Hepatocyte (in vitro differentiated cells): ENCODE results near the gene RAB11FIP4.

Experiments used
- EZH2 ChIP-seq: fragments of 200-600 bp; sonication (generic); IDR thresholded peaks from 2 replicates; pipeline ENCODE4 v1.6.1; 2016; ENCODE audit warnings: antibody characterized with exemption, mild to moderate bottlenecking, borderline replicate concordance
- EZH2phosphoT487 ChIP-seq: fragments of 200-600 bp; sonication (generic); IDR thresholded peaks from one replicate; pipeline ENCODE4 v1.6.1; 2018; ENCODE audit warnings: antibody characterized with exemption, mild to moderate bottlenecking, low read depth, moderate library complexity; ENCODE audit not compliant: unreplicated experiment, severe bottlenecking
- TF ChIP-seq, protein P1 (sequence below): fragments of 200-600 bp; sonication (generic); IDR thresholded peaks from 2 replicates; pipeline ENCODE4 v1.5.1; 2016; ENCODE audit warnings: antibody characterized with exemption, mild to moderate bottlenecking; ENCODE audit not compliant: poor library complexity

DNA sequence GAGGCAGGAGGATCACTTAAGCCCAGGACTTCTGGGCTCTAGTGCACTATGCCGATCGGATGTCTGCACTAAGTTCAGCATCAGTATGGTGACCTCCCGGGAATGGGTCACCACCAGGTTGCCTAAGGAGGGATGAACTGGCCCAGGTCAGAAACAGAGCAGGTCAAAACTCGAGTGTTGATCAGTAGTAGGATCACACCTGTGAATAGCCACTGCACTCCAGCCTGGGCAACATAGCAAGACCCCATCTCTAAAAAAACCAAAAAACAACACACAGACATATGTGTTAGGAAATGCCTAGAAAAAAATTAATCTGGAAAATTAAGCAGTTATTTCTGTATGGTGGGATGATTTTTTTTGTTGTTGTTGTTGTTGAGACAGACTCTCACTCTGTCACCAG is 127.0 kb downstream of the RAB11FIP4 start:
- TF ChIP-seq, protein P1, sequence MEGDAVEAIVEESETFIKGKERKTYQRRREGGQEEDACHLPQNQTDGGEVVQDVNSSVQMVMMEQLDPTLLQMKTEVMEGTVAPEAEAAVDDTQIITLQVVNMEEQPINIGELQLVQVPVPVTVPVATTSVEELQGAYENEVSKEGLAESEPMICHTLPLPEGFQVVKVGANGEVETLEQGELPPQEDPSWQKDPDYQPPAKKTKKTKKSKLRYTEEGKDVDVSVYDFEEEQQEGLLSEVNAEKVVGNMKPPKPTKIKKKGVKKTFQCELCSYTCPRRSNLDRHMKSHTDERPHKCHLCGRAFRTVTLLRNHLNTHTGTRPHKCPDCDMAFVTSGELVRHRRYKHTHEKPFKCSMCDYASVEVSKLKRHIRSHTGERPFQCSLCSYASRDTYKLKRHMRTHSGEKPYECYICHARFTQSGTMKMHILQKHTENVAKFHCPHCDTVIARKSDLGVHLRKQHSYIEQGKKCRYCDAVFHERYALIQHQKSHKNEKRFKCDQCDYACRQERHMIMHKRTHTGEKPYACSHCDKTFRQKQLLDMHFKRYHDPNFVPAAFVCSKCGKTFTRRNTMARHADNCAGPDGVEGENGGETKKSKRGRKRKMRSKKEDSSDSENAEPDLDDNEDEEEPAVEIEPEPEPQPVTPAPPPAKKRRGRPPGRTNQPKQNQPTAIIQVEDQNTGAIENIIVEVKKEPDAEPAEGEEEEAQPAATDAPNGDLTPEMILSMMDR: no peak
- no peak for TF ChIP-seq EZH2phosphoT487
- no peak for TF ChIP-seq EZH2
